GM18502 (cell line): Measurements from ENCODE around the gene USP9X.
A peak's percentile ranks its signal among the peaks of the same experiment; 100 is the strongest.
"Not testable (repeated sequence)": the region's sequence is repeated elsewhere in the genome, so short reads cannot be mapped to it uniquely, and the experiment has no call there.

Source experiments
- ATAC-seq: cut with Tn5 transposase; IDR thresholded peaks from one replicate; pipeline ENCODE4 v1.9.1; 2021; ENCODE audit warnings: mild to moderate bottlenecking; ENCODE audit not compliant: unreplicated experiment, poor library complexity

USP9X gene

GRCh38 chrX:41265615-41266014, 180.4 kb downstream of the USP9X start:
- ATAC-seq: peak; percentile 79

- no peak for ATAC-seq
Measured at GRCh38 chrX:41273638-41274037, 188.4 kb downstream of the USP9X start.

GRCh38 chrX:41275661-41276609, 190.7 kb downstream of the USP9X start:
- peak; percentile 72 for ATAC-seq

GRCh38 chrX:41276661-41277506, 191.6 kb downstream of the USP9X start:
- peak; percentile 16 for ATAC-seq

- not testable (repeated sequence) for ATAC-seq
Measured at GRCh38 chrX:41282307-41282706, 197.1 kb downstream of the USP9X start.

GRCh38 chrX:41285928-41286327, 200.7 kb downstream of the USP9X start:
- not testable (repeated sequence) for ATAC-seq
